SK-N-SH treated with all-trans-retinoic acid at 6 μM for 48 hours (cell line): Measurements from ENCODE around the gene TUBGCP2.

Source experiments
- SNAI2 ChIP-seq: fragments of 250-450 bp; sonication (Bioruptor Pico); IDR thresholded peaks from 2 replicates; pipeline ENCODE4 v1.5.0; 2020; ENCODE audit warnings: mild to moderate bottlenecking, moderate library complexity
- ZC3H10 ChIP-seq: fragments of 250-450 bp; sonication (Bioruptor Pico); IDR thresholded peaks from 2 replicates; pipeline ENCODE4 v1.5.1; 2021; ENCODE audit warnings: mild to moderate bottlenecking, moderate library complexity

- TF ChIP-seq SNAI2 (CRISPR knock-in tag) (no peak), ZC3H10 (CRISPR knock-in tag) (no peak)
These were observed 27.6 kb downstream of the TUBGCP2 start for GRCh38 chr10:133281084-133281483.
